KMS-11 (cell line): ENCODE results near the gene MBNL1.

ENCODE experiments used
- H2AFZ ChIP-seq: fragments of 200-600 bp; sonication (generic); 2 replicates; pipeline ENCODE4 v1.6.1; 2016; ENCODE audit warnings: antibody characterized with exemption, mixed run types, low read depth
- H3K27ac ChIP-seq: fragments of 200-600 bp; sonication (generic); 2 replicates; pipeline ENCODE4 v1.6.1; 2016; ENCODE audit warnings: mild to moderate bottlenecking, mixed run types
- H3K27me3 ChIP-seq: fragments of 200-600 bp; sonication (generic); 2 replicates; pipeline ENCODE4 v1.6.1; 2017; ENCODE audit warnings: mild to moderate bottlenecking, low read depth, mixed run types, moderate library complexity; ENCODE audit not compliant: insufficient read depth
- H3K36me3 ChIP-seq: fragments of 200-600 bp; sonication (generic); 2 replicates; pipeline ENCODE4 v1.6.1; 2017; ENCODE audit warnings: mild to moderate bottlenecking, mixed run types; ENCODE audit not compliant: insufficient read depth
- H3K4me1 ChIP-seq: fragments of 200-600 bp; sonication (generic); 2 replicates; pipeline ENCODE4 v1.6.1; 2016; ENCODE audit warnings: mild to moderate bottlenecking, low read depth, mixed run types; ENCODE audit not compliant: poor library complexity, severe bottlenecking
- H3K4me2 ChIP-seq: fragments of 200-600 bp; sonication (generic); 2 replicates; pipeline ENCODE4 v1.7.0; 2016; ENCODE audit warnings: mild to moderate bottlenecking, mixed run types
- H3K4me3 ChIP-seq: fragments of 200-600 bp; sonication (generic); IDR thresholded peaks from 2 replicates; pipeline ENCODE4 v1.6.1; 2017; ENCODE audit warnings: low read depth, low read length, mixed read lengths; ENCODE audit not compliant: insufficient read depth
- H3K79me2 ChIP-seq: fragments of 200-600 bp; sonication (generic); 2 replicates; pipeline ENCODE4 v1.6.1; 2016; ENCODE audit warnings: low read depth, mixed run types; ENCODE audit not compliant: insufficient read depth
- H3K9ac ChIP-seq: fragments of 200-600 bp; sonication (generic); 2 replicates; pipeline ENCODE4 v1.6.1; 2016; ENCODE audit warnings: mild to moderate bottlenecking, mixed run types
- H4K20me1 ChIP-seq: fragments of 200-600 bp; sonication (generic); 2 replicates; pipeline ENCODE4 v1.6.1; 2016; ENCODE audit warnings: mild to moderate bottlenecking, mixed run types; ENCODE audit not compliant: insufficient read depth
- CTCF ChIP-seq: fragments of 200-600 bp; sonication (generic); conservative IDR thresholded peaks from 2 replicates; pipeline ENCODE4 v1.6.1; 2017; ENCODE audit warnings: low read depth, mild to moderate bottlenecking, antibody characterized with exemption, low read length, moderate library complexity, mixed read lengths

Gene MBNL1

GRCh38 chr3:152346740-152347139 lies 78.0 kb downstream of the MBNL1 start:
- H3K4me2 ChIP-seq = no peak overlapping the region
- peaks cover 75% of the 10 kb centered on the region for H4K20me1 ChIP-seq
- H3K9ac ChIP-seq = no peak overlapping the region
- H3K27me3 ChIP-seq = no peaks in the 10 kb centered on the region
- H2AFZ ChIP-seq = no peak overlapping the region
- H3K4me1 ChIP-seq = peaks cover 95% of the 10 kb centered on the region
- peaks cover 19% of the 10 kb centered on the region; the same call in 1 of the 2 replicates for H3K36me3 ChIP-seq
- no peak for TF ChIP-seq CTCF
- no peak overlapping the region for H3K27ac ChIP-seq
- H3K4me3 ChIP-seq = no peak overlapping the region
- H3K79me2 ChIP-seq = peaks cover 98% of the 10 kb centered on the region

- no peak overlapping the region; the same call in 1 of the 2 replicates for H3K4me2 ChIP-seq
- H2AFZ ChIP-seq = no peak overlapping the region
- peaks cover 98% of the 10 kb centered on the region for H3K79me2 ChIP-seq
- peaks cover 13% of the 10 kb centered on the region; the same call in 1 of the 2 replicates for H3K36me3 ChIP-seq
- no peaks in the 10 kb centered on the region for H3K27me3 ChIP-seq
- peak overlapping the region; percentile 2; the same call in 1 of the 2 replicates for H3K27ac ChIP-seq
- no peak overlapping the region for H3K9ac ChIP-seq
- no peak overlapping the region for H3K4me3 ChIP-seq
- H4K20me1 ChIP-seq = peaks cover 77% of the 10 kb centered on the region
- no peak for TF ChIP-seq CTCF
- H3K4me1 ChIP-seq = peaks cover 95% of the 10 kb centered on the region
Measured at GRCh38 chr3:152348436-152349177, 79.9 kb downstream of the MBNL1 start.

GRCh38 chr3:152349392-152349791 lies 80.7 kb downstream of the MBNL1 start:
- TF ChIP-seq CTCF = no peak
- H3K9ac ChIP-seq = no peak overlapping the region
- H3K36me3 ChIP-seq = peaks cover 10% of the 10 kb centered on the region; the same call in 1 of the 2 replicates
- H3K27ac ChIP-seq = peak overlapping the region; percentile 12; the same call in 1 of the 2 replicates
- peaks cover 100% of the 10 kb centered on the region for H3K79me2 ChIP-seq
- peaks cover 82% of the 10 kb centered on the region for H4K20me1 ChIP-seq
- H3K4me1 ChIP-seq = peaks cover 97% of the 10 kb centered on the region
- H3K4me2 ChIP-seq = no peak overlapping the region
- no peak overlapping the region for H3K4me3 ChIP-seq
- H2AFZ ChIP-seq = no peak overlapping the region
- no peaks in the 10 kb centered on the region for H3K27me3 ChIP-seq

DNA sequence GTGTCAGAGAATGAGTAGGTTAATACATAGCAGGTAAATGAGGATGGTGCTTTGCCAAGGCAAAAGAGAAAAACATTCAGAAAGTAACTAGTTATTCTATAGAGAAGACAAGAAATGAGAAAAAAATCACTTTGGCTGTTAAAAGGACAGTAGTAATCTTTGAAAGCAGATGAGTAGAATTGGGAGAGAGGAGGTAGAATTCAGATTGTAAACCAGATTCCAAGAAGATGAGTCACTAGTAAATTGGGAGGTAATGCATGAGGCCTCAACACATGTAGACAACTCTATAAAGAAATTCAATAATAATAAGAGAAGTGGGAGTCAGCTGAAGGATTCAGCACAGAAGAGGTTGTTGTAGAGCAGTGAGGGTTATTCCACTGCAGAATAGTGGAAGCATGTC lies 81.4 kb downstream of the MBNL1 start:
- Histone ChIP-seq H3K36me3 (peaks cover 2% of the 10 kb centered on the region; the same call in 1 of the 2 replicates), H3K4me3 (no peak overlapping the region), H3K4me1 (peaks cover 96% of the 10 kb centered on the region), H3K27me3 (no peaks in the 10 kb centered on the region), H3K79me2 (peaks cover 100% of the 10 kb centered on the region), H3K4me2 (no peak overlapping the region), H3K9ac (no peak overlapping the region), H2AFZ (no peak overlapping the region), H4K20me1 (peaks cover 80% of the 10 kb centered on the region), H3K27ac (peak overlapping the region; percentile 12; the same call in 1 of the 2 replicates)
- no peak for TF ChIP-seq CTCF
